DND-41 (cell line): ENCODE results near the gene KLHL24.
"Not testable (repeated sequence)": the region's sequence is repeated elsewhere in the genome, so short reads cannot be mapped to it uniquely, and the experiment has no call there.

Experiments
- ATAC-seq: fragments of 200-7000 bp; cut with Tn5 transposase; 3 replicates; pipeline ENCODE4 v1.9.1; 2021; ENCODE audit warnings: low read depth; ENCODE audit not compliant: insufficient read depth
- DNase-seq: peaks from one replicate; pipeline ENCODE4 v3.0.0-alpha.2; 2020
- H2AFZ ChIP-seq: 2 replicates; pipeline ENCODE4 v1.6.0; 2012; ENCODE audit warnings: low read depth, low read length
- H3K27ac ChIP-seq: 2 replicates; pipeline ENCODE4 v1.5.1; 2012; ENCODE audit warnings: low read length, inconsistent platforms
- H3K27me3 ChIP-seq: fragments of 200-600 bp; sonication (generic); 2 replicates; pipeline ENCODE4 v1.6.0; 2012; ENCODE audit warnings: low read length, mild to moderate bottlenecking, inconsistent platforms; ENCODE audit not compliant: insufficient read depth, poor library complexity
- H3K36me3 ChIP-seq: 2 replicates; pipeline ENCODE4 v1.5.1; 2012; ENCODE audit warnings: low read length, inconsistent platforms; ENCODE audit not compliant: insufficient read depth
- H3K4me1 ChIP-seq: 2 replicates; pipeline ENCODE4 v1.5.1; 2012; ENCODE audit warnings: mild to moderate bottlenecking, low read length; ENCODE audit not compliant: insufficient read depth
- H3K4me2 ChIP-seq: 2 replicates; pipeline ENCODE4 v1.6.0; 2012; ENCODE audit warnings: mild to moderate bottlenecking, moderate library complexity, low read length, inconsistent platforms; ENCODE audit not compliant: insufficient read depth
- H3K4me3 ChIP-seq, 2 experiments: fragments of 200-600 bp in 1 of 2; shearing (Covaris generic) in 1 of 2; 2 replicates each; pipeline ENCODE4 v1.5.1; 2012 to 2016; ENCODE audit warnings: inconsistent platforms in 2 of 2, low read length in 2 of 2, mild to moderate bottlenecking in 2 of 2, low read depth in 1 of 2, moderate library complexity in 1 of 2
- H3K79me2 ChIP-seq: 2 replicates; pipeline ENCODE4 v1.6.0; 2012; ENCODE audit warnings: low read length, inconsistent platforms; ENCODE audit not compliant: insufficient read depth
- H3K9ac ChIP-seq: 2 replicates; pipeline ENCODE4 v1.6.0; 2012; ENCODE audit warnings: low read depth, mild to moderate bottlenecking, inconsistent platforms, low read length, moderate library complexity
- H3K9me3 ChIP-seq: 2 replicates; pipeline ENCODE4 v1.5.1; 2012; ENCODE audit warnings: low read length, moderate library complexity, mild to moderate bottlenecking, inconsistent platforms; ENCODE audit not compliant: insufficient read depth, severe bottlenecking
- H4K20me1 ChIP-seq: 2 replicates; pipeline ENCODE4 v1.6.0; 2012; ENCODE audit warnings: low read length; ENCODE audit not compliant: insufficient read depth
- EZH2 ChIP-seq: IDR thresholded peaks from 3 replicates; pipeline ENCODE4 v1.6.1; 2012; ENCODE audit warnings: borderline replicate concordance, low read depth, mild to moderate bottlenecking, moderate library complexity, low read length, inconsistent platforms; ENCODE audit not compliant: severe bottlenecking
- TF ChIP-seq, protein P1 (sequence below): IDR thresholded peaks from 2 replicates; pipeline ENCODE4 v1.5.1; 2012; ENCODE audit warnings: borderline replicate concordance, low read length, moderate library complexity, mild to moderate bottlenecking; ENCODE audit not compliant: poor library complexity, severe bottlenecking; ENCODE audit errors: extremely low read depth

Gene KLHL24

DNA sequence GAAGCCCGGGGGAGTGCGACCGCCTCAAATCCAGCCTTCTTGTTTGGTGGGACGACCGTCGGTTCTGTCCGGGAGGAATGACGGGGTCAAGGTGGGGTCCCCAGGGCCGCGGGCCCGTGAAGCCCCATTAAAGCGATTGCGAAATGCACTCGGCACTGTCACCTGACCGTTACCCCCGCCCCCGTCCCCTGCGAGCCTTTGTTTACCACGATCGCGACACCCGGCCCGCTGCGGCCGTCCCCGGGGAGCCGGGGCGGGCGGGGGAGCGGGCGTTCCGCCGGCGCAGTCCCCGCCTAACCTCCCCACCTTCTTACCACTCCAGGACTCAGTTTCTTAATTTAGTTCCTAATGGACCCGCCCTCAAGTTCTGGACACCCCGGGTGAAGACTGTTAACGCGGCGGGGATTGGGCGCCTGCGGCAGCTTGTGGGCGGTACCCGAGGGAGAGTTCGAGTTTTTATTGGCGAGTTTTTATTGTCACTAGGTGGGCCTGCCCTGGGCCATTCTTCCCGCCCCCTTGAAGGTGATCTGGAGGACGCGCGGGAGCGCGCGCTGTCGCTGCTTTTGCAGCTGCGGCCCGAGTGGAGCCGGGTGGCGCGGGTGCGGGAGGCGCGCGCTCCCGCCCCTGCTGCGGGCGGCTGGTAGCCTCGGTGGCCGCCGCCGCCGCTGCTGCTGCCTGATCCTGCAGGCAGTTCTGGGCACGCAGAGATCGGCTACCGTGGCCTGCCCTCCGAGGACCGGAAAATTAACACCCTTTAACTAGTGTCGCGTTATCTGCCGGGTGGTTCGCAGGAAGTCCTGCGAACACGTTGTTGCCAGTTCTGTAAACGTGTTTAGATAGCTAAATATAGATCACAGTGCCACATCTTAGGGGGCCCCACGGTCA, 1.0 kb downstream of the KLHL24 start:
- no peaks in the 10 kb centered on the region for H3K9me3 ChIP-seq
- peaks cover 20% of the 10 kb centered on the region for H3K4me1 ChIP-seq
- H3K4me2 ChIP-seq: peak overlapping the region; percentile 70
- peak overlapping the region; percentile 74 for H3K27ac ChIP-seq
- no peaks in the 10 kb centered on the region; the same call in 1 of the 2 replicates for H4K20me1 ChIP-seq
- H3K4me3 ChIP-seq: peak overlapping the region; percentile 79 to 96
- DNase-seq (peak; percentile 96), ATAC-seq (peak; percentile 81)
- H2AFZ ChIP-seq: peak overlapping the region; percentile 80
- no peaks in the 10 kb centered on the region; the same call in 1 of the 2 replicates for H3K36me3 ChIP-seq
- no peak for TF ChIP-seq EZH2
- TF ChIP-seq, protein P1, sequence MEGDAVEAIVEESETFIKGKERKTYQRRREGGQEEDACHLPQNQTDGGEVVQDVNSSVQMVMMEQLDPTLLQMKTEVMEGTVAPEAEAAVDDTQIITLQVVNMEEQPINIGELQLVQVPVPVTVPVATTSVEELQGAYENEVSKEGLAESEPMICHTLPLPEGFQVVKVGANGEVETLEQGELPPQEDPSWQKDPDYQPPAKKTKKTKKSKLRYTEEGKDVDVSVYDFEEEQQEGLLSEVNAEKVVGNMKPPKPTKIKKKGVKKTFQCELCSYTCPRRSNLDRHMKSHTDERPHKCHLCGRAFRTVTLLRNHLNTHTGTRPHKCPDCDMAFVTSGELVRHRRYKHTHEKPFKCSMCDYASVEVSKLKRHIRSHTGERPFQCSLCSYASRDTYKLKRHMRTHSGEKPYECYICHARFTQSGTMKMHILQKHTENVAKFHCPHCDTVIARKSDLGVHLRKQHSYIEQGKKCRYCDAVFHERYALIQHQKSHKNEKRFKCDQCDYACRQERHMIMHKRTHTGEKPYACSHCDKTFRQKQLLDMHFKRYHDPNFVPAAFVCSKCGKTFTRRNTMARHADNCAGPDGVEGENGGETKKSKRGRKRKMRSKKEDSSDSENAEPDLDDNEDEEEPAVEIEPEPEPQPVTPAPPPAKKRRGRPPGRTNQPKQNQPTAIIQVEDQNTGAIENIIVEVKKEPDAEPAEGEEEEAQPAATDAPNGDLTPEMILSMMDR: no peak
- peaks cover 47% of the 10 kb centered on the region for H3K79me2 ChIP-seq
- no peaks in the 10 kb centered on the region for H3K27me3 ChIP-seq
- peak overlapping the region; percentile 84 for H3K9ac ChIP-seq

DNA sequence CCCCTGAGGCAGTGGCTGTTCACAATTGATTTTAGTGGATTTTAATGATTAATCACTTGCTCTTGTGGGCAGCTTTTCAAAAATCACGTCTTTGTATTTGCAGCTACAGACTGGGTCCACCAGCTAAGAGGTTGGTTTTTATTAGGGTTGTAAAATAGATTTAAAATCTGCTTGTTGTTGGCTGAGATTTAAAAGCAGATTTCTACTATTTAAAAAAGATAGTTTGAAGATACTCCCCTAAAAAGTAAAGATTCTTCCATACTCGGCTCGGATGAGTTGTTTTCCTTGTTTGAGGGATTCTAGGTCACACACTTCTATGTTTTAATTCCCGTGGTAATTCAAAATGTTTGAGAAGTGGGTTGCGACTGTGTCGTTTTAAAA, 1.7 kb downstream of the KLHL24 start:
- Histone ChIP-seq H3K4me1 (peaks cover 20% of the 10 kb centered on the region), H3K9me3 (no peaks in the 10 kb centered on the region), H2AFZ (peak overlapping the region; percentile 80), H3K4me2 (peak overlapping the region; percentile 70), H4K20me1 (no peaks in the 10 kb centered on the region; the same call in 1 of the 2 replicates), H3K27ac (peak overlapping the region; percentile 74), H3K79me2 (peaks cover 53% of the 10 kb centered on the region), H3K4me3 (peak overlapping the region; percentile 79 to 96), H3K9ac (peak overlapping the region; percentile 84), H3K27me3 (no peaks in the 10 kb centered on the region), H3K36me3 (no peaks in the 10 kb centered on the region; the same call in 1 of the 2 replicates)
- no peak for DNase-seq
- TF ChIP-seq, protein P1: no peak
- no peak for TF ChIP-seq EZH2
- no peak for ATAC-seq

DNA sequence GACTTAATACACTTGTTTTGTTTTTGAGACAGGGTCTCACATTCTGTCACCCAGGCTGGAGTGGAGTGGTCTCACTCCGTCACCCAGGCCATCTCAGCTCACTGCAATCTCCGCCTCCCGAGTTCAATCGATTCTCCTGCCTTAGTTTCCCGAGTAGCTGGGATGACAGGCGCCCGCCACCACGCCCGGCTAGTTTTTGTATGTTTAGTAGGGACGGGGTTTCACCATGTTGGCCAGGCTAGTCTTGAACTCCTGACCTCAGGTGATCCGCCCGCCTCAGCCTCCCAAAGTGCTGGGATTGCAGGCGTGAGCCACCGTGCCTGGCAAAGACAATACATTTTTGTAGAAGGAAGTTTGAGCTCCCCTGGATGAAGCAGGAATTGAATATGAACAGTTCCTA, 2.2 kb downstream of the KLHL24 start:
- DNase-seq, ATAC-seq, H3K27me3 ChIP-seq, H3K27ac ChIP-seq, H3K36me3 ChIP-seq, H2AFZ ChIP-seq, H3K9me3 ChIP-seq, H4K20me1 ChIP-seq: not testable (repeated sequence)
- Histone ChIP-seq H3K4me2 (peak overlapping the region; percentile 70), H3K4me3 (peak overlapping the region in 1 of 2 experiments; percentile 79; a peak in 1 of 4 replicates), H3K4me1 (peaks cover 20% of the 10 kb centered on the region), H3K9ac (peak overlapping the region; percentile 84), H3K79me2 (peaks cover 55% of the 10 kb centered on the region)

DNA sequence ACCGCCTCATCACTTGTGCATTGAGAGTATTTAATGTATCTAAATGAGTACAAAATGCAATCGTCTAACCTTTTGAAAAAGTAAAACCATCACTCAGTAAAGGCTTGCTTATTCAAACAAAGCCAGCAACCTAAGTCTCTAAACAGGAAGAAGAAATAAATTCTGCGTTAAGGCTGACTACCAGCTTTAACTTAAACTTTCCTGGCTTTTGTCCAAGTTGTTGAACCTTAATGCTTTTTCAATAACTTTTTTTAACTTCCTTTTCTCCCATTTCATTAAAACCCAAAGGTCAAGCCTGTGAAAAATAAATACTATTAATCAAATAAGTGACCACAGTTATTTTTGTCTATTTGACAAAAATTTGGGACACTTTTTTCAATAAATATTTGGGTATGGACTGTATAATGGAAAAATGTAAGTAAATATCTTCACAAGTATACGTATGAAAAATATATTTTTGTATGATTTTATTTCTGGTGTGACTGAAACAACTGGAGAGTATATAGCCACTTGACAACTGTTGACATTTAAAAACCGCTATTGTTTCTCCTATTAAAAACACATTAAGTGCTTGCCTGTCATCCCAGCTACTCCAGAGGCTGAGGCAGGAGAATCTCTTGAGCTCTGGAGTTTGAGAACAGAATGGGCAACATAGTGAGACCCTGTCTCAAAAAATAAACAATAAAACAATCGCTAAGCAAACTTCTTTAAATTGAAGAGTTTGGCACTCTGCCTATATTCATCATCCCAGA, 2.9 kb downstream of the KLHL24 start:
- no peaks in the 10 kb centered on the region; the same call in 1 of the 2 replicates for H3K36me3 ChIP-seq
- H3K27ac ChIP-seq: no peak overlapping the region
- no peak overlapping the region for H3K9ac ChIP-seq
- no peaks in the 10 kb centered on the region for H3K27me3 ChIP-seq
- 0 out of 2 replicates have a peak overlapping the region, but pooled peaks have one; percentile 70 for H3K4me2 ChIP-seq
- no peak overlapping the region for H2AFZ ChIP-seq
- no peaks in the 10 kb centered on the region; the same call in 1 of the 2 replicates for H4K20me1 ChIP-seq
- no peak for DNase-seq
- H3K4me1 ChIP-seq: peaks cover 20% of the 10 kb centered on the region
- no peaks in the 10 kb centered on the region for H3K9me3 ChIP-seq
- peaks cover 55% of the 10 kb centered on the region for H3K79me2 ChIP-seq
- no peak overlapping the region for H3K4me3 ChIP-seq
- ATAC-seq: no peak
- no peak for TF ChIP-seq EZH2
- TF ChIP-seq, protein P1: no peak

DNA sequence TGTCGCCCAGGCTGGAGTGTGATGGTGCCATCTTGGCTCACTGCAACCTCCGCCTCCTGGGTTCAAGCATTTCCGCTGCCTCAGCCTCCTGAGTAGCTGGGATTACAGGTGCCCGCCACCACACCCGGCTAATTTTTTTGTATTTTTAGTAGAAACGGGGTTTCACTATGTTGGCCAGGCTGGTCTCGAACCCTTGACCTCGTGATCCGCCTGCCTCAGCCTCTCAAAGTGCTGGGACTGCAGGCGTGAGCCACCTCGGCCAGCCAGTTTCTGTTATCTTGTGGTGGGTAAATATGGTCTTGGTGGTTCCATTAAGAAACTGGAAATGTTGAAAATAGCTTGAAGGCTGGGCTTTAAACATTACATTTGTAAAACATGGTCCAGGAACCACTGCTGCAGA, 5.2 kb downstream of the KLHL24 start:
- not testable (repeated sequence) for H3K4me2 ChIP-seq, H2AFZ ChIP-seq, H3K9me3 ChIP-seq, H3K27ac ChIP-seq, H3K9ac ChIP-seq, H3K4me3 ChIP-seq, H4K20me1 ChIP-seq, ATAC-seq, H3K27me3 ChIP-seq, DNase-seq
- Histone ChIP-seq H3K36me3 (peaks cover 12% of the 10 kb centered on the region), H3K4me1 (peaks cover 12% of the 10 kb centered on the region), H3K79me2 (peaks cover 59% of the 10 kb centered on the region)
